Gastrocnemius medialis (tissue), 4 donors: ENCODE results near the gene MLN. TPM values are rescaled to one million over a fixed set of nuclear protein-coding genes. Genes with fewer than 3 reads are reported as not detected.

Experiments
- ATAC-seq, 2 donors: fragments of 150-250 bp; one replicate each; pipeline ENCODE4 v1.9.1; 2016
- DNase-seq, 2 donors: peaks; one replicate each; pipeline ENCODE4 v3.0.0-alpha.2; 2019
- H3K27ac ChIP-seq, 4 donors: fragments of 200-600 bp; sonication (generic); 1 replicate in 1 of 4; 2 replicates in 3 of 4; pipeline ENCODE4 v1.5.1; 2016 to 2018; ENCODE audit warnings: mild to moderate bottlenecking in 2 of 4, moderate library complexity in 1 of 4
- H3K27me3 ChIP-seq, 3 donors: fragments of 200-600 bp; sonication (generic) in 2 of 3; 1 replicate in 1 of 3; 2 replicates in 2 of 3; pipeline versions ENCODE4 v1.5.1 to v1.6.0; 2016 to 2019; ENCODE audit warnings: mild to moderate bottlenecking in 1 of 3, moderate library complexity in 1 of 3
- H3K36me3 ChIP-seq, 2 donors: fragments of 200-600 bp; sonication (generic) in 1 of 2; one replicate each; pipeline ENCODE4 v1.5.1; 2017 to 2018
- H3K4me1 ChIP-seq, 2 donors: fragments of 200-600 bp; sonication (generic) in 1 of 2; one replicate each; pipeline ENCODE4 v1.5.1; 2016 to 2017; ENCODE audit warnings: mild to moderate bottlenecking in 2 of 2
- H3K4me3 ChIP-seq, 4 donors: fragments of 200-600 bp; sonication (generic) in 3 of 4; 1 replicate in 1 of 4; 2 replicates in 3 of 4; pipeline ENCODE4 v1.5.1; 2016 to 2019; ENCODE audit warnings: mild to moderate bottlenecking in 2 of 4
- H3K9me3 ChIP-seq, 3 donors: fragments of 200-600 bp; sonication (generic) in 2 of 3; 1 replicate in 1 of 3; 2 replicates in 2 of 3; pipeline ENCODE4 v1.5.1; 2016 to 2019
- CTCF ChIP-seq, 5 experiments: fragments of 450-650 bp in 3 of 5; fragments of 200-600 bp in 2 of 5; sonication (generic) in 2 of 5; IDR thresholded peaks in 4 of 5; conservative IDR thresholded peaks in 1 of 5; 1 replicate in 4 of 5; 2 replicates in 1 of 5; pipeline ENCODE4 v1.5.1; 2016 to 2019; ENCODE audit warnings: antibody characterized with exemption in 5 of 5, mild to moderate bottlenecking in 3 of 5, moderate library complexity in 3 of 5
- POLR2A ChIP-seq, 2 donors: fragments of 450-650 bp; IDR thresholded peaks; one replicate each; pipeline ENCODE4 v1.6.1; 2017; ENCODE audit warnings: antibody characterized with exemption in 2 of 2, mild to moderate bottlenecking in 2 of 2, moderate library complexity in 2 of 2
- in situ Hi-C, 4 donors: fragments of 200-750 bp; cut with MboI; loops; one replicate each; pipeline versions ENCODE4 v1.15.0 to v1.8.0; 2017; ENCODE audit warnings: low sequenced_read_pairs in 4 of 4
- intact Hi-C: fragments of 100-400 bp; cut with DNase I; formaldehyde crosslinking; loops from one replicate; pipeline ENCODE4 v1.15.1; 2023; ENCODE audit warnings: low total_unique reads
- total RNA-seq, 4 donors: library from RNA; depleted of rRNA; stranded (reverse); fragments of >200 nt; gene quantifications; one replicate each; pipeline versions ENCODE4 v1.1.0 to v1.2.3, GENCODE V29; 2016

The MLN gene
- total RNA-seq, 4 donors from 2014 or later: not detected

- Histone ChIP-seq H3K36me3 (peaks cover 0 to 16% of the 10 kb centered on the region in 2 donors), H3K27me3 (peaks cover 6 to 8% (median 8%) of the 10 kb centered on the region in 3 donors), H3K9me3 (no peaks in the 10 kb centered on the region), H3K4me1 (peaks cover 31 to 36% of the 10 kb centered on the region in 2 donors), H3K27ac (peak within 1 kb of the TSS; percentile 94 to 97 (median 94)), H3K4me3 (peak within 1 kb of the TSS; percentile 66 to 90 (median 68))
- TF ChIP-seq CTCF (IDR thresholded peaks at IDR 0.05 in 4 of 5, conservative IDR thresholded peaks at IDR 0.05 in 1 of 5) (peak in 1 of 5 experiments; percentile 13), POLR2A (IDR thresholded peaks at IDR 0.05) (peak; percentile 92 to 96)
- ATAC-seq (peak; percentile 89 to 93), DNase-seq (peak; percentile 89 to 93)
- intact Hi-C loops: loop anchor here (2.0 to 5.0 kb wide), 3 partner anchors 18 to 202 kb away; no protein-coding TSS in a partner anchor
- in situ Hi-C loops: no loop called here
Measured at GRCh38 chr6:33788694-33789549, 14.9 kb downstream of the MLN start, which contains the start of gene LEMD2. Gene LEMD2, minus strand, starts transcription at chr6:33789130. Its CDS starts 14 bp downstream, at chr6:33789116.

- peaks cover 0 to 24% of the 10 kb centered on the region in 2 donors for H3K36me3 ChIP-seq
- H3K27ac ChIP-seq: peak overlapping the region; percentile 94 to 97 (median 94)
- ATAC-seq (peak; percentile 63 to 78), DNase-seq (peak; percentile 74 to 75)
- peaks cover 31 to 36% of the 10 kb centered on the region in 2 donors for H3K4me1 ChIP-seq
- peaks cover 0 to 3% (median 1%) of the 10 kb centered on the region in 3 donors for H3K27me3 ChIP-seq
- no peaks in the 10 kb centered on the region for H3K9me3 ChIP-seq
- peak in 2 of 5 experiments; percentile 4 to 5 for TF ChIP-seq CTCF (IDR thresholded peaks at IDR 0.05 in 4 of 5, conservative IDR thresholded peaks at IDR 0.05 in 1 of 5)
- peak; percentile 89 to 96 for TF ChIP-seq POLR2A (IDR thresholded peaks at IDR 0.05)
- in situ Hi-C loops: no loop called here
- peak overlapping the region; percentile 66 to 90 (median 68) for H3K4me3 ChIP-seq
- intact Hi-C loops: loop anchor here (2.0 to 5.0 kb wide), 3 partner anchors 17 to 201 kb away; no protein-coding TSS in a partner anchor
Measured at GRCh38 chr6:33787954-33788693, 15.7 kb downstream of the MLN start.

- intact Hi-C loops: loop anchor here (5.0 kb wide), 2 partner anchors 155 to 200 kb away; no protein-coding TSS in a partner anchor
- ATAC-seq: no peak
Measured at GRCh38 chr6:33787346-33787953, 16.4 kb downstream of the MLN start.

More at GRCh38 chr6:33787346-33787953, 16.4 kb downstream of the MLN start:
- TF ChIP-seq POLR2A (IDR thresholded peaks at IDR 0.05) (no peak), CTCF (IDR thresholded peaks at IDR 0.05 in 4 of 5, conservative IDR thresholded peaks at IDR 0.05 in 1 of 5) (no peak)
- Histone ChIP-seq H3K9me3 (no peaks in the 10 kb centered on the region), H3K27ac (peak overlapping the region; percentile 94 to 97 (median 94)), H3K27me3 (no peaks in the 10 kb centered on the region), H3K4me3 (peak overlapping the region; percentile 66 to 90 (median 68)), H3K36me3 (peaks cover 0 to 31% of the 10 kb centered on the region in 2 donors), H3K4me1 (peaks cover 31 to 36% of the 10 kb centered on the region in 2 donors)
- in situ Hi-C loops: no loop called here
- no peak for DNase-seq
